Measurements from ENCODE around the gene ZFP36L2. TPM values are rescaled to one million over a fixed set of nuclear protein-coding genes. Genes with fewer than 3 reads are reported as not detected.
A peak's percentile ranks its signal among the peaks of the same experiment; 100 is the strongest.

ZFP36L2 gene
- total RNA-seq, 5 donors from 2014 or later (not counting 1 experiment from before 2014, with no cell fraction given): 329 to 974 (median 377) TPM

DNA sequence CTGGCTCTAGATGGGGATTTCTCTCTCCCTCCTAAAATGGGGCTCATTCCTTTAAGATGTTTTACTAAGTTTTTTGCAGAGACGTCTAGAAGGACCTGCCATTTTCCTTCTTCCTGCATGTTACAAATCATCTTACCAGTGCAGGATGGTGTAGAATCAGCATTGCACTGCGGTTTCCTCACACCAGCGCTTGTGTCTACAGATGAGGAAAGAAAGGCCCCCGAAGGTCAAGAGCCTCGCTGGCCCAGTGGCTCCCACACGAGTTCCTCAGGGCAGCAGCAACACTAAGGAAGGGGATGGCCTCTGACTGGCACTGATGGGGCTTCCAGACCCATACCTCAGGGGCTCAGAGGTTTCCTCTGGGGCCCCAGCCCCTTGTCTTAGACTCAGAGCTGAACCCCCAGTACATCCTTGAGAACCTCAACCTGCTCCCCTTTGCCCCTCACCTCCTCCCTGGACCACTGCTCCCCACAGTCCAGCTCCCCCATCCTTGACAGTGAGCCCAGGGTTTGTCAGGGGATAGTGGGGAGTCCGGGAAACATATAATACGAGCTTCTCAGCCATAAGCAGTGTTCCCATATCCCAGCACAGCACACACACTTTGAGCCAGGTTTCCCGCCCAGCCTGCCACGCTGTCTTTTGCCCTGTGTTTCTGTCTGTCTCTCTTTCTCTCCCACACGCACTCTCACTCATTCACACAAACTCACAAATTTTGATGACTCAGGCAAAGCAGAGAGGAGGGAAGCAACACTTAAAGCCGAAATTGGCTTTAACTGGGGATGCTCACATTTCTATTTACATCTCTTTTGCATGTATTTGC lies 29.4 kb downstream of the ZFP36L2 start:
- no peaks in the 10 kb centered on the region for H3K9me3 ChIP-seq
- ChIA-PET POLR2A (interaction anchor here in 1 of 2 donors (0.7 kb wide), 1 partner anchor 21 kb away, joined by 3 read pairs; no protein-coding TSS in a partner anchor), CTCF (interaction anchor here (0.5 kb wide), 2 partner anchors 17 to 32 kb away, joined by 3 read pairs; no protein-coding TSS in a partner anchor)
- no peaks in the 10 kb centered on the region for H3K36me3 ChIP-seq (ENCODE audit: control insufficient read depth in 2 of 2, extremely low read depth in 1 of 2, insufficient read depth in 1 of 2, low read length in 1 of 2)
- Mint-ChIP-seq H3K4me1 (peaks cover 65 to 74% (median 68%) of the 10 kb centered on the region in 3 donors), H3K4me3 (peak overlapping the region in 2 of 3 donors; percentile 25 to 83), H3K27me3 (no peaks in the 10 kb centered on the region), H3K36me3 (no peaks in the 10 kb centered on the region), H3K9me3 (peaks cover 0 to 3% (median 0%) of the 10 kb centered on the region in 3 donors), H3K27ac (peak overlapping the region; percentile 94 to 95)
- ATAC-seq (replicated peaks in 1 of 4) (no peak), DNase-seq (no peak)
- 45% methylated on average over 8 of the region's 12 CpGs for WGBS (ENCODE audit: insufficient coverage)
- no peaks in the 10 kb centered on the region for H3K27me3 ChIP-seq (replicated peaks in 1 of 2; ENCODE audit: control insufficient read depth in 2 of 2, extremely low read depth in 1 of 2, insufficient read depth in 2 of 2, low read length in 1 of 2)
- H3K4me3 ChIP-seq (ENCODE audit: control insufficient read depth in 1 of 2, extremely low read depth in 1 of 2, low read length in 1 of 2): no peak overlapping the region
- peak overlapping the region; percentile 42 for H3K27ac ChIP-seq (ENCODE audit: low read length)
- peaks cover 32 to 94% of the 10 kb centered on the region in 2 experiments for H3K4me1 ChIP-seq (ENCODE audit: control insufficient read depth in 1 of 2, extremely low read depth in 1 of 2, insufficient read depth in 2 of 2, low read length in 2 of 2)

DNA sequence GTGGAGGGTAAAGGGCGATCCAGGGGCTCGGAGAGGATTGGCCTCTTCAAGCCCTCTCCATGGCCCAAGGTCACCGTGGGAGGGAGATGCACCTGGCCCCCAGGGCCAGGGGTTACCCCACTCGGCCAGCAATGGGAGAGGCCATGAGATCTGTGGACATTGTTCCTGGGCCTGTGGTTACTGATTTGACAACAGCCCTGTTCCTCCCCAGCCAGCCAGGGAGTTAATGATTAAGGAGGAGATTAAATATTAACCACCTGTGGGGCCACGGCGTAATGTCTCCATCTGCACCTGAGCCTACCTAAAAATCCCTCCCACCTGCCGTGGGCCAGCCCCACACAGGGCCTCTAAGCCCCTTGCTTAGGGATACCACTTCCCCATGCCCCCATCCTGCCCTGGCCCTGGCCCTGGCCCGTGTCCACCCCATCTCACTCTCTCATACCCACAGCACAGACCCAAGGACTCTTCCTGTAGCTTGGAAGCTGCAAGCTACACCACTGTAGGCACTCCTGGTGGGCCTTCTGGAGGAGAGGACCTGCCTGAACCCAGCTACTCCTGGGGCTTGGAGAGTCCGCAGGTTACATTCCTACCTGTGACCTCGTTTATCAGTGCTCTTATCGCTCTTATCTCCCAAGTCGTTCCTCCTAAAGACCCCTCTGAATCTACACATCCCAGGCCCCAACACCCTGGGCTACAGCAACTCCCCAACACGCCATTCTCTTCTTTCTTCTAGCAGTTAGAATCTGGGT lies 32.1 kb downstream of the ZFP36L2 start:
- H3K36me3 ChIP-seq (ENCODE audit: control insufficient read depth in 2 of 2, extremely low read depth in 1 of 2, insufficient read depth in 1 of 2, low read length in 1 of 2): no peaks in the 10 kb centered on the region
- DNase-seq (no peak), ATAC-seq (replicated peaks in 1 of 4) (peak in 3 of 4 experiments; percentile 9 to 11 (median 11))
- H3K27ac Mint-ChIP-seq: peak overlapping the region; percentile 100
- WGBS (ENCODE audit: insufficient coverage): 27% methylated on average over 9 of the region's 13 CpGs
- H3K27ac ChIP-seq (ENCODE audit: low read length): peak overlapping the region; percentile 98
- no peaks in the 10 kb centered on the region for H3K36me3 Mint-ChIP-seq
- ChIA-PET POLR2A (interaction anchor here (0.5 to 1.5 kb wide), 10 partner anchors 17 to 61 kb away, joined by 3 to 12 read pairs (median 4); partner anchors contain the start of gene ZFP36L2 (in 1 of the 2)), CTCF (interaction anchor here (0.5 to 4.8 kb wide), 15 partner anchors 16 to 290 kb away, joined by 3 to 24 read pairs (median 5); partner anchors contain the start of gene ZFP36L2 (in 1 of the 2))
- no peaks in the 10 kb centered on the region for H3K27me3 Mint-ChIP-seq
- peak overlapping the region; percentile 53 to 71 for H3K4me3 ChIP-seq (ENCODE audit: control insufficient read depth in 1 of 2, extremely low read depth in 1 of 2, low read length in 1 of 2)
- peaks cover 0 to 3% (median 0%) of the 10 kb centered on the region in 3 donors for H3K9me3 Mint-ChIP-seq
- no peaks in the 10 kb centered on the region for H3K9me3 ChIP-seq
- no peaks in the 10 kb centered on the region for H3K27me3 ChIP-seq (replicated peaks in 1 of 2; ENCODE audit: control insufficient read depth in 2 of 2, extremely low read depth in 1 of 2, insufficient read depth in 2 of 2, low read length in 1 of 2)
- peak overlapping the region; percentile 83 to 87 (median 86) for H3K4me3 Mint-ChIP-seq
- H3K4me1 Mint-ChIP-seq: peaks cover 58 to 71% (median 63%) of the 10 kb centered on the region in 3 donors
- peaks cover 35 to 93% of the 10 kb centered on the region in 2 experiments for H3K4me1 ChIP-seq (ENCODE audit: control insufficient read depth in 1 of 2, extremely low read depth in 1 of 2, insufficient read depth in 2 of 2, low read length in 2 of 2)

DNA sequence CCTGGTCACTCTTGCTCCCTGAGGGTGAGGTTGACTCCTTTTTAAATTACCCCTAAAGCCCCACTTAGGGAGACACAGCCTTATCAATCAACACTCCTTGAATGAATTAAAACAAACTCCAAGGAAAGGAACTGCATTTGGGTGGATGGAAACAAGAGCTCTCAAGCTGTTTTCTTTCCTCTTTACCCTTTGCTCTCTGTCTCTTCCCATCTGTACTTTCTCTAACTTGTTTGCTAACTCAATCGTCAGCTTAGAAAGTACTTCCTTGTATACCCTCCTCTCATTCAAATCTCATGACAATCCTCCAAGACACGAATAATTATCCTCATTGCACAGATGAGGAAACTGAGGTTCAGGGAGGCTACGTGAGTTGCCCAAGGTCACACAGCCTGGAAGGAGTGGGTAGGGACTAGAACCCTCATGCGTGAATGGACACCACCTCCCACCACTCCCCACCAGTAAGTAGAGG lies 32.7 kb downstream of the ZFP36L2 start:
- peaks cover 62 to 74% (median 63%) of the 10 kb centered on the region in 3 donors for H3K4me1 Mint-ChIP-seq
- H3K27ac ChIP-seq (ENCODE audit: low read length): peak overlapping the region; percentile 98
- H3K36me3 Mint-ChIP-seq: no peaks in the 10 kb centered on the region
- H3K9me3 Mint-ChIP-seq: peaks cover 0 to 3% (median 0%) of the 10 kb centered on the region in 3 donors
- H3K27me3 Mint-ChIP-seq: no peaks in the 10 kb centered on the region
- peaks cover 35 to 96% of the 10 kb centered on the region in 2 experiments for H3K4me1 ChIP-seq (ENCODE audit: control insufficient read depth in 1 of 2, extremely low read depth in 1 of 2, insufficient read depth in 2 of 2, low read length in 2 of 2)
- ChIA-PET POLR2A (interaction anchor here in 1 of 2 donors (0.6 kb wide), 1 partner anchor 19 kb away, joined by 4 read pairs; no protein-coding TSS in a partner anchor), CTCF (interaction anchor here (0.6 to 4.8 kb wide), 5 partner anchors 19 to 67 kb away, joined by 3 to 24 read pairs (median 4); no protein-coding TSS in a partner anchor)
- no CpG with 5 or more reads among the region's 4 CpGs for WGBS (ENCODE audit: insufficient coverage)
- H3K36me3 ChIP-seq (ENCODE audit: control insufficient read depth in 2 of 2, extremely low read depth in 1 of 2, insufficient read depth in 1 of 2, low read length in 1 of 2): no peaks in the 10 kb centered on the region
- no peaks in the 10 kb centered on the region for H3K27me3 ChIP-seq (replicated peaks in 1 of 2; ENCODE audit: control insufficient read depth in 2 of 2, extremely low read depth in 1 of 2, insufficient read depth in 2 of 2, low read length in 1 of 2)
- ATAC-seq (replicated peaks in 1 of 4) (no peak), DNase-seq (no peak)
- peak overlapping the region; percentile 83 to 87 (median 86) for H3K4me3 Mint-ChIP-seq
- peak overlapping the region; percentile 53 to 71 for H3K4me3 ChIP-seq (ENCODE audit: control insufficient read depth in 1 of 2, extremely low read depth in 1 of 2, low read length in 1 of 2)
- peak overlapping the region; percentile 100 for H3K27ac Mint-ChIP-seq
- H3K9me3 ChIP-seq: no peaks in the 10 kb centered on the region

DNA sequence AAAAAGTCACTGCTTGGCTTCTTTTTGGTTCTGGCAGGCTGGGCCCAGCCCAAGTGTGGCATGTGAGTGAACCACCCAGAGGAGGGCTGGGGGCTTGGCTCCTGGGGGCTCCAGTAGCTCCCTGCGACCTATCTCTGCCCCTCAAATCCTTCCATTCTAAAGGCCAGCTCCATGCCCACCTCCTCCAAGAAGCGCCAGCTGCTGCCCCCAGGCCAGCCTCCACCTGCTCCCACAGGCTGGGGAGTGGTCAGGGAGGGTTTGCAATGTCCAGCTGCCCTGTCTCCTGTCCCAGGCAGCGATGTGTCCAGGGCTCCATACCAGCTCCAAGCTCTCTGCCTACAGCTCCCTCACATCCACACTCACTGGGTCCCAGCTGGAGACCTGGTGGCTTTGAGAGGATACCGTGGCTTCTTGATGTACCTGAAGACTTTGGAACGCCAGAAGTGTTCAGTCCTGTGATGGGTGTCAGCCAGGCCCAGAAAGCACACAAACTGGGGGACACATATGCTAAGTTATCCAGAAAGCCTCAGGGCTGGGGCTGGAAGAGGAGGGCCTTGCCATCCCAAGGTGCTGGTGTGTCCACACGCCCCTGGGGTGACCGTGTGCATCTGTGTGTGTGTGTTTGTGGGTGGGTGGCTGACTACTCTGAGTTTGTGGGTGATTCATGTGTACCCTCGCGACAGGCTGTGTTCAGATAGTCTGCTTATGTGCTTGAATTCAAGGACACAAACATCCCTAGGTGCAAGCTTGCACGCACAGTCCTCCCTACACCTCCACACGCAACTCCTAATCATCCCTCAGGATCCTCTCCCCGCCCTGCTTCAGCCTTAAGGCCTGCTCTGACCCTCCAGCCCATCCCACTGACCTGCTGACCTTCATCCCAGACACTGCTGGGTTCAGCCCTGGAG lies 33.4 kb downstream of the ZFP36L2 start:
- no peak for DNase-seq
- no peaks in the 10 kb centered on the region for H3K36me3 Mint-ChIP-seq
- H3K36me3 ChIP-seq (ENCODE audit: control insufficient read depth in 2 of 2, extremely low read depth in 1 of 2, insufficient read depth in 1 of 2, low read length in 1 of 2): no peaks in the 10 kb centered on the region
- H3K27ac ChIP-seq (ENCODE audit: low read length): peak overlapping the region; percentile 98
- no peak for ATAC-seq (replicated peaks in 1 of 4)
- H3K27me3 Mint-ChIP-seq: no peaks in the 10 kb centered on the region
- peaks cover 35 to 94% of the 10 kb centered on the region in 2 experiments for H3K4me1 ChIP-seq (ENCODE audit: control insufficient read depth in 1 of 2, extremely low read depth in 1 of 2, insufficient read depth in 2 of 2, low read length in 2 of 2)
- H3K4me3 ChIP-seq (ENCODE audit: control insufficient read depth in 1 of 2, extremely low read depth in 1 of 2, low read length in 1 of 2): peak overlapping the region in 1 of 2 donors; percentile 71
- H3K4me3 Mint-ChIP-seq: peak overlapping the region; percentile 83 to 87 (median 86)
- ChIA-PET POLR2A (interaction anchor here (0.5 to 1.4 kb wide), 4 partner anchors 15 to 34 kb away, joined by 3 to 5 read pairs (median 4); partner anchors contain the start of gene ZFP36L2 (in 1 of the 2)), CTCF (interaction anchor here in 1 of 2 donors (0.6 to 4.8 kb wide), 7 partner anchors 15 to 66 kb away, joined by 3 to 24 read pairs (median 4); no protein-coding TSS in a partner anchor)
- peak overlapping the region; percentile 100 for H3K27ac Mint-ChIP-seq
- H3K9me3 ChIP-seq: no peaks in the 10 kb centered on the region
- peaks cover 0 to 3% (median 0%) of the 10 kb centered on the region in 3 donors for H3K9me3 Mint-ChIP-seq
- 93% methylated on average over 6 of the region's 12 CpGs for WGBS (ENCODE audit: insufficient coverage)
- H3K27me3 ChIP-seq (replicated peaks in 1 of 2; ENCODE audit: control insufficient read depth in 2 of 2, extremely low read depth in 1 of 2, insufficient read depth in 2 of 2, low read length in 1 of 2): no peaks in the 10 kb centered on the region
- peaks cover 64 to 72% (median 66%) of the 10 kb centered on the region in 3 donors for H3K4me1 Mint-ChIP-seq

DNA sequence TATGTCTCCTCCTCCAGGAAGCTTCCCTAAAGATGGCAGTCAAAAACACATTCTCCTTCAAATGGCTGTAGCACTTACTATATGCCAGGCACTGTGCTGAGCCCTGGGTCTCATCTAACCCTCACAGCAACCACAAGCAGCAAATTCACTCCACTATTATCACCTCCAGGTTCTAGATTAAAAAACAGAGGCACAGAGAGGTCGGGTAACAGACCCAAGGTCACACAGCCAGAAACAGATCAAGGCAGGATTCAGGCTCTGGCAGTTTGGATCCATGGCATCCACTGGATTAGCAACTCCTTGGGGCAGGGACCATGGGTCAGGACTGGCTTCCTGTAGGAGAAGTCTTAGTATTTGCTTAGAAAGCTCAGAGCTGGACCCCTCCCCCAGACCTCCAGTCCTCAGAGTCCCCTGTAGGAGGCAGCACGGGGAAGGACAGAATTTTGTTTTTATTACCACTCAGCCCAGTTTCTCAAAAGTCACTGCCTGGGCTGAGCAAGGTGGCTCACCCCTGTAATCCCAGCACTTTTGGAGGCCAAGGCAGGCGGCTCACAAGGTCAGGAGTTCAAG lies 34.4 kb downstream of the ZFP36L2 start:
- WGBS (ENCODE audit: insufficient coverage): 51% methylated on average over 2 of the region's 3 CpGs
- peak overlapping the region in 1 of 3 donors; percentile 87 for H3K4me3 Mint-ChIP-seq
- no peaks in the 10 kb centered on the region for H3K36me3 Mint-ChIP-seq
- ATAC-seq (replicated peaks in 1 of 4) (no peak), DNase-seq (peak in 10 of 35 experiments; percentile 15 to 57 (median 34))
- CTCF ChIA-PET: interaction anchor here in 1 of 2 donors (0.6 to 4.8 kb wide), 5 partner anchors 14 to 55 kb away, joined by 3 to 24 read pairs (median 4); no protein-coding TSS in a partner anchor
- Histone ChIP-seq H3K36me3 (ENCODE audit: control insufficient read depth in 2 of 2, extremely low read depth in 1 of 2, insufficient read depth in 1 of 2, low read length in 1 of 2) (no peaks in the 10 kb centered on the region), H3K27ac (ENCODE audit: low read length) (peak overlapping the region; percentile 98), H3K27me3 (replicated peaks in 1 of 2; ENCODE audit: control insufficient read depth in 2 of 2, extremely low read depth in 1 of 2, insufficient read depth in 2 of 2, low read length in 1 of 2) (no peaks in the 10 kb centered on the region), H3K4me1 (ENCODE audit: control insufficient read depth in 1 of 2, extremely low read depth in 1 of 2, insufficient read depth in 2 of 2, low read length in 2 of 2) (peaks cover 34 to 93% of the 10 kb centered on the region in 2 experiments), H3K4me3 (ENCODE audit: control insufficient read depth in 1 of 2, extremely low read depth in 1 of 2, low read length in 1 of 2) (no peak overlapping the region), H3K9me3 (no peaks in the 10 kb centered on the region)
- no peaks in the 10 kb centered on the region for H3K27me3 Mint-ChIP-seq
- peaks cover 0 to 3% (median 0%) of the 10 kb centered on the region in 3 donors for H3K9me3 Mint-ChIP-seq
- H3K27ac Mint-ChIP-seq: peak overlapping the region; percentile 100
- POLR2A ChIA-PET: interaction anchor here (0.5 to 1.4 kb wide), 3 partner anchors 14 to 35 kb away, joined by 3 to 5 read pairs (median 4); partner anchors contain the start of gene ZFP36L2 (in 1 of the 2)
- H3K4me1 Mint-ChIP-seq: peaks cover 68 to 76% (median 70%) of the 10 kb centered on the region in 3 donors
